Brain microvascular endothelial cell (primary cell): ENCODE results near the gene LYPD1.

Experiments
- DNase-seq: peaks from one replicate; pipeline ENCODE4 v3.0.0-alpha.2; 2020
- H3K27ac ChIP-seq: fragments of 250-450 bp; sonication (Bioruptor Pico); 2 replicates; pipeline ENCODE4 v1.5.1; 2020; ENCODE audit warnings: mild to moderate bottlenecking, moderate library complexity
- H3K27me3 ChIP-seq: fragments of 250-450 bp; sonication (Bioruptor Pico); replicated peaks from 2 replicates; pipeline ENCODE4 v1.5.1; 2020; ENCODE audit warnings: mild to moderate bottlenecking
- H3K36me3 ChIP-seq: fragments of 250-450 bp; sonication (Bioruptor Pico); replicated peaks from 2 replicates; pipeline ENCODE4 v1.5.1; 2020; ENCODE audit warnings: mild to moderate bottlenecking
- H3K4me3 ChIP-seq: 2 replicates; pipeline ENCODE4 v1.5.1; 2011; ENCODE audit warnings: low read depth, mild to moderate bottlenecking, control low read depth, low read length, moderate library complexity
- CTCF ChIP-seq: IDR thresholded peaks from 2 replicates; pipeline ENCODE4 v1.5.1; 2011; ENCODE audit warnings: low read depth, mild to moderate bottlenecking, moderate library complexity, low read length, control low read depth, inconsistent platforms; ENCODE audit errors: missing control alignments
- in situ Hi-C: cut with HindIII; loops from 2 replicates; pipeline ENCODE4 v1.10.0; 2017; ENCODE audit warnings: low sequenced_read_pairs, low pct_ligation_motif_present

Gene LYPD1

GRCh38 chr2:132642415-132642814 is 27.6 kb downstream of the LYPD1 start:
- H3K4me3 ChIP-seq: no peak overlapping the region
- TF ChIP-seq CTCF: no peak
- DNase-seq: no peak
- H3K36me3 ChIP-seq: peaks cover 3% of the 10 kb centered on the region
- in situ Hi-C loops: no loop called here
- no peak overlapping the region for H3K27ac ChIP-seq
- no peaks in the 10 kb centered on the region for H3K27me3 ChIP-seq

GRCh38 chr2:132641819-132642218 is 28.2 kb downstream of the LYPD1 start:
- in situ Hi-C loops: no loop called here
- H3K4me3 ChIP-seq: no peak overlapping the region
- H3K36me3 ChIP-seq: peaks cover 3% of the 10 kb centered on the region
- TF ChIP-seq CTCF: no peak
- no peaks in the 10 kb centered on the region for H3K27me3 ChIP-seq
- no peak for DNase-seq
- H3K27ac ChIP-seq: no peak overlapping the region

GRCh38 chr2:132640116-132640515 is 29.9 kb downstream of the LYPD1 start:
- no peak for TF ChIP-seq CTCF
- Histone ChIP-seq H3K27me3 (no peaks in the 10 kb centered on the region), H3K4me3 (no peak overlapping the region), H3K27ac (no peak overlapping the region), H3K36me3 (peaks cover 3% of the 10 kb centered on the region)
- in situ Hi-C loops: no loop called here
- DNase-seq: no peak

GRCh38 chr2:132638313-132639040 is 31.5 kb downstream of the LYPD1 start:
- Histone ChIP-seq H3K27me3 (no peaks in the 10 kb centered on the region), H3K4me3 (no peak overlapping the region), H3K36me3 (no peaks in the 10 kb centered on the region), H3K27ac (no peak overlapping the region)
- no peak for DNase-seq
- TF ChIP-seq CTCF: no peak
- in situ Hi-C loops: no loop called here

GRCh38 chr2:132636346-132636745 is 33.7 kb downstream of the LYPD1 start:
- no peak overlapping the region for H3K4me3 ChIP-seq
- H3K36me3 ChIP-seq: no peaks in the 10 kb centered on the region
- in situ Hi-C loops: no loop called here
- H3K27me3 ChIP-seq: no peaks in the 10 kb centered on the region
- TF ChIP-seq CTCF: no peak
- no peak overlapping the region for H3K27ac ChIP-seq
- DNase-seq: no peak

GRCh38 chr2:132633635-132634034 is 36.4 kb downstream of the LYPD1 start:
- Histone ChIP-seq H3K4me3 (no peak overlapping the region), H3K27ac (no peak overlapping the region), H3K27me3 (no peaks in the 10 kb centered on the region), H3K36me3 (no peaks in the 10 kb centered on the region)
- TF ChIP-seq CTCF: no peak
- no peak for DNase-seq
- in situ Hi-C loops: no loop called here
